OCI-LY1 (cell line): Measurements from ENCODE around the gene NRCAM.

ENCODE experiments used
- H2AFZ ChIP-seq: fragments of 200-600 bp; sonication (generic), shearing (Covaris generic); 2 replicates; pipeline ENCODE4 v1.6.0; 2014; ENCODE audit warnings: antibody characterized with exemption, mild to moderate bottlenecking, low read length
- H3F3A ChIP-seq: fragments of 200-600 bp; sonication (generic), shearing (Covaris generic); 2 replicates; pipeline ENCODE4 v1.6.0; 2014; ENCODE audit warnings: mild to moderate bottlenecking, antibody characterized with exemption, low read length, moderate library complexity; ENCODE audit not compliant: insufficient read depth
- H3K27ac ChIP-seq: fragments of 200-600 bp; sonication (generic); 2 replicates; pipeline ENCODE4 v1.5.1; 2014; ENCODE audit warnings: low read length, mixed run types, mild to moderate bottlenecking, low read depth; ENCODE audit not compliant: poor library complexity, severe bottlenecking
- H3K27me3 ChIP-seq: fragments of 200-600 bp; sonication (generic); 2 replicates; pipeline ENCODE4 v1.6.0; 2014; ENCODE audit warnings: antibody characterized with exemption, mild to moderate bottlenecking, low read length, moderate library complexity; ENCODE audit not compliant: insufficient read depth
- H3K36me3 ChIP-seq: fragments of 200-600 bp; sonication (generic); 2 replicates; pipeline ENCODE4 v1.6.1; 2014; ENCODE audit warnings: mild to moderate bottlenecking, antibody characterized with exemption, low read length, moderate library complexity, mixed read lengths; ENCODE audit not compliant: insufficient read depth
- H3K4me1 ChIP-seq: fragments of 200-600 bp; sonication (generic); 2 replicates; pipeline ENCODE4 v1.5.1; 2014; ENCODE audit warnings: mild to moderate bottlenecking, low read length, moderate library complexity; ENCODE audit not compliant: insufficient read depth, severe bottlenecking
- H3K4me2 ChIP-seq: fragments of 200-600 bp; sonication (generic), shearing (Covaris generic); 2 replicates; pipeline ENCODE4 v1.6.1; 2014; ENCODE audit warnings: low read length
- H3K4me3 ChIP-seq: fragments of 200-600 bp; sonication (generic); 2 replicates; pipeline ENCODE4 v1.5.1; 2014; ENCODE audit warnings: low read length, low read depth, mild to moderate bottlenecking, mixed read lengths; ENCODE audit not compliant: poor library complexity, severe bottlenecking
- H3K79me2 ChIP-seq: fragments of 200-600 bp; shearing (Covaris generic); 2 replicates; pipeline ENCODE4 v1.6.1; 2016; ENCODE audit warnings: mixed run types, low read length, mixed read lengths; ENCODE audit not compliant: insufficient read depth
- H3K9ac ChIP-seq: fragments of 200-600 bp; sonication (generic), shearing (Covaris generic); 2 replicates; pipeline ENCODE4 v1.6.1; 2014; ENCODE audit warnings: mild to moderate bottlenecking, low read length, mixed read lengths
- H3K9me2 ChIP-seq: fragments of 200-600 bp; sonication (generic), shearing (Covaris generic); 2 replicates; pipeline ENCODE4 v1.6.1; 2014; ENCODE audit warnings: low read depth, mild to moderate bottlenecking, low read length, mixed read lengths
- H3K9me3 ChIP-seq: fragments of 200-600 bp; shearing (Covaris generic); 2 replicates; pipeline ENCODE4 v1.6.1; 2014; ENCODE audit warnings: low read length, mixed read lengths
- H4K20me1 ChIP-seq: fragments of 200-600 bp; sonication (generic), shearing (Covaris generic); 2 replicates; pipeline ENCODE4 v1.6.0; 2016; ENCODE audit warnings: mild to moderate bottlenecking, low read length; ENCODE audit not compliant: insufficient read depth
- EZH2 ChIP-seq: fragments of 200-600 bp; sonication (generic), shearing (Covaris generic); IDR thresholded peaks from 2 replicates; pipeline ENCODE4 v1.8.0; 2017; ENCODE audit warnings: borderline replicate concordance, mixed run types, mild to moderate bottlenecking, antibody characterized with exemption, low read length, moderate library complexity, mixed read lengths
- TF ChIP-seq, protein P1 (sequence below): fragments of 200-600 bp; sonication (generic), shearing (Covaris generic); IDR thresholded peaks from 2 replicates; pipeline ENCODE4 v1.5.1; 2017; ENCODE audit warnings: mild to moderate bottlenecking, antibody characterized with exemption, low read length, moderate library complexity, mixed read lengths

NRCAM gene

DNA sequence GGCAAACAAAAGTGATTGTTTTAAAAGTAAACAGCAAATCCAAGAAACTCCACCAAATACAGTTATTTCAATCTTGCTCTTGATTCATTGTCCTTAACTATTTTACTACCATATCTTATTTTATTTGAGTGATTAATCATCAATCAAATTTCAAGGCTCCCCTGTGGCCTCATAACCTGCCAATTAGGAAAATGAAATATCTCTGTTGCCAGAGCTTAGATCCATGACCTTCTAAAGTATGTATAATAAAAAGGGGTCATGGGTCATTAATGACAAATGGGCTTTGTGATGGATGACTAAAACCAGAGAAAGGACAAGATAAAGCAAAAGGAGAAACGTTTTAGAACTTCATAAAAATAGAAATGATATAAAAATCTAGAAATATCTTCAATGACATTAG is 28.5 kb downstream of the NRCAM start:
- H3K27me3 ChIP-seq = no peaks in the 10 kb centered on the region; the same call in 1 of the 2 replicates
- H3K9ac ChIP-seq = no peak overlapping the region
- TF ChIP-seq, protein P1, sequence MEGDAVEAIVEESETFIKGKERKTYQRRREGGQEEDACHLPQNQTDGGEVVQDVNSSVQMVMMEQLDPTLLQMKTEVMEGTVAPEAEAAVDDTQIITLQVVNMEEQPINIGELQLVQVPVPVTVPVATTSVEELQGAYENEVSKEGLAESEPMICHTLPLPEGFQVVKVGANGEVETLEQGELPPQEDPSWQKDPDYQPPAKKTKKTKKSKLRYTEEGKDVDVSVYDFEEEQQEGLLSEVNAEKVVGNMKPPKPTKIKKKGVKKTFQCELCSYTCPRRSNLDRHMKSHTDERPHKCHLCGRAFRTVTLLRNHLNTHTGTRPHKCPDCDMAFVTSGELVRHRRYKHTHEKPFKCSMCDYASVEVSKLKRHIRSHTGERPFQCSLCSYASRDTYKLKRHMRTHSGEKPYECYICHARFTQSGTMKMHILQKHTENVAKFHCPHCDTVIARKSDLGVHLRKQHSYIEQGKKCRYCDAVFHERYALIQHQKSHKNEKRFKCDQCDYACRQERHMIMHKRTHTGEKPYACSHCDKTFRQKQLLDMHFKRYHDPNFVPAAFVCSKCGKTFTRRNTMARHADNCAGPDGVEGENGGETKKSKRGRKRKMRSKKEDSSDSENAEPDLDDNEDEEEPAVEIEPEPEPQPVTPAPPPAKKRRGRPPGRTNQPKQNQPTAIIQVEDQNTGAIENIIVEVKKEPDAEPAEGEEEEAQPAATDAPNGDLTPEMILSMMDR = no peak
- TF ChIP-seq EZH2 = no peak
- no peaks in the 10 kb centered on the region for H3K9me2 ChIP-seq
- H3K4me1 ChIP-seq = no peaks in the 10 kb centered on the region
- H3K9me3 ChIP-seq = no peaks in the 10 kb centered on the region
- no peaks in the 10 kb centered on the region for H3F3A ChIP-seq
- no peaks in the 10 kb centered on the region for H4K20me1 ChIP-seq
- no peaks in the 10 kb centered on the region for H3K79me2 ChIP-seq
- H2AFZ ChIP-seq = no peak overlapping the region
- no peak overlapping the region for H3K4me3 ChIP-seq
- no peaks in the 10 kb centered on the region for H3K36me3 ChIP-seq
- no peak overlapping the region for H3K4me2 ChIP-seq
- H3K27ac ChIP-seq = no peak overlapping the region

GRCh38 chr7:108425714-108426275 is 30.4 kb downstream of the NRCAM start:
- H3K79me2 ChIP-seq = no peaks in the 10 kb centered on the region
- H3K27ac ChIP-seq = no peak overlapping the region
- no peak overlapping the region for H3K4me3 ChIP-seq
- no peaks in the 10 kb centered on the region for H3K36me3 ChIP-seq
- no peaks in the 10 kb centered on the region for H3K9me3 ChIP-seq
- H3K4me1 ChIP-seq = no peaks in the 10 kb centered on the region
- H3F3A ChIP-seq = no peaks in the 10 kb centered on the region
- H3K9ac ChIP-seq = no peak overlapping the region
- no peak overlapping the region for H2AFZ ChIP-seq
- no peaks in the 10 kb centered on the region for H3K9me2 ChIP-seq
- H3K27me3 ChIP-seq = no peaks in the 10 kb centered on the region
- H4K20me1 ChIP-seq = no peaks in the 10 kb centered on the region
- H3K4me2 ChIP-seq = no peak overlapping the region
- no peak for TF ChIP-seq EZH2
- TF ChIP-seq, protein P1 = no peak

- H4K20me1 ChIP-seq = no peaks in the 10 kb centered on the region
- H3K4me2 ChIP-seq = no peak overlapping the region
- no peaks in the 10 kb centered on the region for H3K9me2 ChIP-seq
- no peaks in the 10 kb centered on the region for H3K27me3 ChIP-seq
- TF ChIP-seq, protein P1 = no peak
- no peak for TF ChIP-seq EZH2
- no peaks in the 10 kb centered on the region for H3K9me3 ChIP-seq
- H3F3A ChIP-seq = no peaks in the 10 kb centered on the region
- H3K79me2 ChIP-seq = no peaks in the 10 kb centered on the region
- H3K4me1 ChIP-seq = no peaks in the 10 kb centered on the region
- no peak overlapping the region for H2AFZ ChIP-seq
- no peak overlapping the region for H3K27ac ChIP-seq
- H3K36me3 ChIP-seq = no peaks in the 10 kb centered on the region
- H3K9ac ChIP-seq = no peak overlapping the region
- H3K4me3 ChIP-seq = no peak overlapping the region
These were observed 32.2 kb downstream of the NRCAM start for GRCh38 chr7:108424013-108424412.
